Endothelial cell (in vitro differentiated cells): ENCODE measurements around the gene NAA16. TPM values are rescaled to one million over a fixed set of nuclear protein-coding genes. Genes with fewer than 3 reads are reported as not detected.

Experiments
- DNase-seq: peaks from one replicate; pipeline ENCODE4 v3.0.0; 2021; ENCODE audit warnings: low spot score
- H3K27ac Mint-ChIP-seq: one replicate; pipeline ENCODE4 v1.8.0; 2021; ENCODE audit warnings: mixed read lengths, inconsistent platforms; ENCODE audit not compliant: unreplicated experiment
- H3K27me3 Mint-ChIP-seq: one replicate; pipeline ENCODE4 v1.8.0; 2021; ENCODE audit warnings: mild to moderate bottlenecking, moderate library complexity, mixed read lengths, inconsistent platforms; ENCODE audit not compliant: unreplicated experiment
- H3K36me3 Mint-ChIP-seq: one replicate; pipeline ENCODE4 v1.8.0; 2021; ENCODE audit warnings: mild to moderate bottlenecking, low read depth, mixed read lengths, inconsistent platforms; ENCODE audit not compliant: unreplicated experiment
- H3K4me1 Mint-ChIP-seq: one replicate; pipeline ENCODE4 v1.8.0; 2021; ENCODE audit warnings: mild to moderate bottlenecking, mixed read lengths, inconsistent platforms; ENCODE audit not compliant: unreplicated experiment
- H3K4me3 Mint-ChIP-seq: one replicate; pipeline ENCODE4 v1.8.0; 2021; ENCODE audit warnings: mild to moderate bottlenecking, mixed read lengths, inconsistent platforms; ENCODE audit not compliant: unreplicated experiment
- H3K9me3 Mint-ChIP-seq: one replicate; pipeline ENCODE4 v1.8.0; 2021; ENCODE audit warnings: mixed read lengths, inconsistent platforms; ENCODE audit not compliant: unreplicated experiment
- CTCF ChIP-seq: fragments of 200-600 bp; sonication (generic); IDR thresholded peaks from one replicate; pipeline ENCODE4 v1.5.0; 2021; ENCODE audit warnings: antibody characterized with exemption; ENCODE audit not compliant: unreplicated experiment
- total RNA-seq: library from RNA; stranded (reverse); fragmentation: NEBNext Ultra II Directional; extraction: Animal tissue kit (Norgen Biotek cat#: 25700); gene quantifications from one replicate; pipeline ENCODE4 v1.2.1, GENCODE V29; 2021; ENCODE audit not compliant: unreplicated experiment

NAA16 gene
- total RNA-seq, 1 donor from 2014 or later = 23.6 TPM

GRCh38 chr13:41317243-41317642, 6.2 kb downstream of the NAA16 start:
- TF ChIP-seq CTCF = no peak
- Mint-ChIP-seq H3K9me3 (no peaks in the 10 kb centered on the region), H3K27ac (peak overlapping the region; percentile 31), H3K4me1 (peaks cover 4% of the 10 kb centered on the region), H3K27me3 (no peaks in the 10 kb centered on the region), H3K36me3 (no peaks in the 10 kb centered on the region), H3K4me3 (no peak overlapping the region)
- DNase-seq = no peak

GRCh38 chr13:41325752-41326151, 14.7 kb downstream of the NAA16 start:
- Mint-ChIP-seq H3K9me3 (no peaks in the 10 kb centered on the region), H3K36me3 (peaks cover 14% of the 10 kb centered on the region), H3K27ac (no peak overlapping the region), H3K27me3 (no peaks in the 10 kb centered on the region), H3K4me1 (no peaks in the 10 kb centered on the region), H3K4me3 (no peak overlapping the region)
- no peak for DNase-seq
- TF ChIP-seq CTCF = no peak

GRCh38 chr13:41326661-41327060, 15.6 kb downstream of the NAA16 start:
- DNase-seq = no peak
- peaks cover 14% of the 10 kb centered on the region for H3K36me3 Mint-ChIP-seq
- H3K9me3 Mint-ChIP-seq = no peaks in the 10 kb centered on the region
- no peaks in the 10 kb centered on the region for H3K27me3 Mint-ChIP-seq
- no peak for TF ChIP-seq CTCF
- no peak overlapping the region for H3K4me3 Mint-ChIP-seq
- H3K27ac Mint-ChIP-seq = no peak overlapping the region
- no peaks in the 10 kb centered on the region for H3K4me1 Mint-ChIP-seq

- no peaks in the 10 kb centered on the region for H3K4me1 Mint-ChIP-seq
- H3K9me3 Mint-ChIP-seq = no peaks in the 10 kb centered on the region
- no peak overlapping the region for H3K4me3 Mint-ChIP-seq
- H3K27ac Mint-ChIP-seq = no peak overlapping the region
- H3K36me3 Mint-ChIP-seq = peaks cover 10% of the 10 kb centered on the region
- no peaks in the 10 kb centered on the region for H3K27me3 Mint-ChIP-seq
- DNase-seq = no peak
- TF ChIP-seq CTCF = no peak
Measured at GRCh38 chr13:41327994-41328790, 17.1 kb downstream of the NAA16 start.

GRCh38 chr13:41332829-41333228, 21.8 kb downstream of the NAA16 start:
- Mint-ChIP-seq H3K27ac (no peak overlapping the region), H3K4me1 (no peaks in the 10 kb centered on the region), H3K4me3 (no peak overlapping the region), H3K36me3 (no peaks in the 10 kb centered on the region), H3K9me3 (no peaks in the 10 kb centered on the region), H3K27me3 (no peaks in the 10 kb centered on the region)
- no peak for DNase-seq
- TF ChIP-seq CTCF = no peak
